ENCODE data around the gene MTHFD2L. TPM values are rescaled to one million over a fixed set of nuclear protein-coding genes. Genes with fewer than 3 reads are reported as not detected.

MTHFD2L gene
- total RNA-seq, 1 donor from 2014 or later, result 12.4 TPM

DNA sequence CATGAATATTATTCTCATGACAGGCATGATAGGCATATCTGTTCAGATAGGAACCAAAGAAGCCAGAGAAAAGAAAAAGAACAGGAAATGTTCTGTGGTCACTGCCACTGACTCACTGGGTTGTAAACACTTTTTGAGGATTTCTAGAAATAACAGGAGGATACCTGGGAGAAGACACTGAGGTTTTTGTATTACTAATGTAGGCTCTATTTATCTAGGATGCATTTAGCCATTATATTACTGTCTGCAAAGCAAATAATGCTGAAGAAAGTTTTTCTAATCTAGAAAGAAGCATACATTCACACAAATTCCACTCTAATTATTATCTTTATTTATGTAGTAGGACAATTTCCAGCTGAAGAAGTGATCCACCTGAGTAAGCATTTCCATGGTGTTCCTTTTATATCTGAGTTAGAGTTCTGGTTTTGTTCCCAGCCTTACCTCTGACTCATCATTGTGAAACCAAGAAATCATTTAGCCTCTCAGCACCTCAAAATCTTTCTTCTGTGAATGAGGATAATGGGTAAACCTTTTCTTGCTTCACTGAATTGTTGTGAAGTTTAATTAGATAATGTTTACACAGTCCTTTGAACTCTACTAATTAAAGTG is 110.2 kb downstream of the MTHFD2L start:
- FAIRE-seq (no peak), DNase-seq (ENCODE audit: low read depth) (peak; percentile 85)
- H3K4me1 Mint-ChIP-seq (ENCODE audit: low read depth, unreplicated experiment), result peaks cover 28% of the 10 kb centered on the region
- Histone ChIP-seq H3K4me3 (ENCODE audit: insufficient read depth, low read depth, low read length) (no peak overlapping the region), H3K4me2 (ENCODE audit: low read length) (peak overlapping the region; percentile 24), H4K20me1 (ENCODE audit: insufficient read depth, low read length) (no peaks in the 10 kb centered on the region), H2AFZ (ENCODE audit: low read depth, low read length) (no peak overlapping the region), H3K27me3 (ENCODE audit: insufficient read depth, low read length) (no peaks in the 10 kb centered on the region), H3K4me1 (ENCODE audit: insufficient read depth, low read length) (peaks cover 15% of the 10 kb centered on the region), H3K79me2 (ENCODE audit: insufficient read depth, low read length) (no peaks in the 10 kb centered on the region), H3K27ac (ENCODE audit: low read depth, low read length) (peak overlapping the region; percentile 35), H3K9me3 (ENCODE audit: insufficient read depth, low read depth, low read length) (no peaks in the 10 kb centered on the region), H3K36me3 (ENCODE audit: insufficient read depth, low read length) (no peaks in the 10 kb centered on the region), H3K9ac (ENCODE audit: low read length) (no peak overlapping the region)
- TF ChIP-seq, protein P1, sequence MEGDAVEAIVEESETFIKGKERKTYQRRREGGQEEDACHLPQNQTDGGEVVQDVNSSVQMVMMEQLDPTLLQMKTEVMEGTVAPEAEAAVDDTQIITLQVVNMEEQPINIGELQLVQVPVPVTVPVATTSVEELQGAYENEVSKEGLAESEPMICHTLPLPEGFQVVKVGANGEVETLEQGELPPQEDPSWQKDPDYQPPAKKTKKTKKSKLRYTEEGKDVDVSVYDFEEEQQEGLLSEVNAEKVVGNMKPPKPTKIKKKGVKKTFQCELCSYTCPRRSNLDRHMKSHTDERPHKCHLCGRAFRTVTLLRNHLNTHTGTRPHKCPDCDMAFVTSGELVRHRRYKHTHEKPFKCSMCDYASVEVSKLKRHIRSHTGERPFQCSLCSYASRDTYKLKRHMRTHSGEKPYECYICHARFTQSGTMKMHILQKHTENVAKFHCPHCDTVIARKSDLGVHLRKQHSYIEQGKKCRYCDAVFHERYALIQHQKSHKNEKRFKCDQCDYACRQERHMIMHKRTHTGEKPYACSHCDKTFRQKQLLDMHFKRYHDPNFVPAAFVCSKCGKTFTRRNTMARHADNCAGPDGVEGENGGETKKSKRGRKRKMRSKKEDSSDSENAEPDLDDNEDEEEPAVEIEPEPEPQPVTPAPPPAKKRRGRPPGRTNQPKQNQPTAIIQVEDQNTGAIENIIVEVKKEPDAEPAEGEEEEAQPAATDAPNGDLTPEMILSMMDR (IDR thresholded peaks at IDR 0.05; ENCODE audit: insufficient read depth, low read depth, low read length), result no peak
- TF ChIP-seq EZH2 (IDR thresholded peaks at IDR 0.05; ENCODE audit: insufficient read depth, low read length), result no peak
- peak overlapping the region; percentile 62 for H3K27ac Mint-ChIP-seq (ENCODE audit: unreplicated experiment)
- H3K36me3 Mint-ChIP-seq (ENCODE audit: low read depth, unreplicated experiment), result no peaks in the 10 kb centered on the region
- H3K27me3 Mint-ChIP-seq (ENCODE audit: low read depth, unreplicated experiment), result no peaks in the 10 kb centered on the region
- H3K4me3 Mint-ChIP-seq (ENCODE audit: unreplicated experiment), result no peak overlapping the region
- H3K9me3 Mint-ChIP-seq (ENCODE audit: unreplicated experiment), result peaks cover 2% of the 10 kb centered on the region

DNA sequence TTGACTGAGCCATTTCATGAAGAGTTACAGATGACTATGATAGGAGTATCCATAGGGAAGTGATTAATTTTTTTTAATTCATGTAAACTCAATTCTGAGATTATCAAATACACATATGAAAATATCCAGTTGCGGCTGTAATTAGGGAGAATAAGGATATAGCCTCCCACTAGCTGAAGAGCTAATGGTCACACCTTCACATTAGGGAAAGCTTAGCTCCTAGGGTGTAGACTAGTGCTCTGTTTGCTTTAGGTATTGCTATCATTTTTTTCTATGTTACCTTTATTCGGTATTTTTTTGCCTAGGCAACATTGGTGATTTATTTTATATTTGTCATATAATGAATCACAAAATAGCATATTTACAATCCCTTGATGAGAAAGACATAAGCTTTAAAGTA is 110.7 kb downstream of the MTHFD2L start:
- Mint-ChIP-seq H3K4me3 (ENCODE audit: unreplicated experiment) (no peak overlapping the region), H3K27ac (ENCODE audit: unreplicated experiment) (peak overlapping the region; percentile 62), H3K4me1 (ENCODE audit: low read depth, unreplicated experiment) (peaks cover 25% of the 10 kb centered on the region), H3K9me3 (ENCODE audit: unreplicated experiment) (peaks cover 2% of the 10 kb centered on the region), H3K27me3 (ENCODE audit: low read depth, unreplicated experiment) (no peaks in the 10 kb centered on the region), H3K36me3 (ENCODE audit: low read depth, unreplicated experiment) (no peaks in the 10 kb centered on the region)
- Histone ChIP-seq H3K4me2 (ENCODE audit: low read length) (peak overlapping the region; percentile 24), H3K27me3 (ENCODE audit: insufficient read depth, low read length) (no peaks in the 10 kb centered on the region), H3K27ac (ENCODE audit: low read depth, low read length) (peak overlapping the region; percentile 35), H2AFZ (ENCODE audit: low read depth, low read length) (no peak overlapping the region), H3K9ac (ENCODE audit: low read length) (no peak overlapping the region), H3K4me1 (ENCODE audit: insufficient read depth, low read length) (peaks cover 15% of the 10 kb centered on the region), H4K20me1 (ENCODE audit: insufficient read depth, low read length) (no peaks in the 10 kb centered on the region), H3K36me3 (ENCODE audit: insufficient read depth, low read length) (no peaks in the 10 kb centered on the region), H3K4me3 (ENCODE audit: insufficient read depth, low read depth, low read length) (no peak overlapping the region), H3K79me2 (ENCODE audit: insufficient read depth, low read length) (no peaks in the 10 kb centered on the region), H3K9me3 (ENCODE audit: insufficient read depth, low read depth, low read length) (no peaks in the 10 kb centered on the region)
- TF ChIP-seq EZH2 (IDR thresholded peaks at IDR 0.05; ENCODE audit: insufficient read depth, low read length), result no peak
- TF ChIP-seq, protein P1 (IDR thresholded peaks at IDR 0.05; ENCODE audit: insufficient read depth, low read depth, low read length), result no peak
- FAIRE-seq (no peak), DNase-seq (ENCODE audit: low read depth) (no peak)

DNA sequence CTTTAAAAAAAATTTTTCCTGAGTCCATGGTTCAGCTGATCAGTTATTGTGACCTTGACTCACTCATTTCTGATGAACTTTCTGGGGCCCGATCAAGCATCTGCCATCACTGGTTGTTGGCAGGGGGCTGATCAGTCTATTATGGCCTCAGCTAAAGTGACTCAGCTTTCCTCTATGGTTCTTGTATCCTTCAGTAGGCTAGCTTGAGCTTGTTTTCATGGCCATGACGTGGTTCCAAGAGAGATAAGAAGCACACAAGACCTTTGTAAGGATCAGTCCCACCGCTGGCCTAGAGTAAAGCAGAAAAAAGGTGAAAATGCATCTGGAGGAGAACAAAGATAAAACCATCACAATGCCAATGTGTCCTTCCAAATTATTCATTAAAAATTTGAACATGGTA is 120.6 kb downstream of the MTHFD2L start:
- H3K9me3 Mint-ChIP-seq (ENCODE audit: unreplicated experiment), result peaks cover 2% of the 10 kb centered on the region
- Histone ChIP-seq H3K9ac (ENCODE audit: low read length) (no peak overlapping the region), H4K20me1 (ENCODE audit: insufficient read depth, low read length) (no peaks in the 10 kb centered on the region), H3K27ac (ENCODE audit: low read depth, low read length) (no peak overlapping the region), H3K4me1 (ENCODE audit: insufficient read depth, low read length) (peaks cover 6% of the 10 kb centered on the region), H3K36me3 (ENCODE audit: insufficient read depth, low read length) (no peaks in the 10 kb centered on the region), H3K9me3 (ENCODE audit: insufficient read depth, low read depth, low read length) (no peaks in the 10 kb centered on the region), H3K27me3 (ENCODE audit: insufficient read depth, low read length) (no peaks in the 10 kb centered on the region), H3K4me3 (ENCODE audit: insufficient read depth, low read depth, low read length) (no peak overlapping the region), H3K4me2 (ENCODE audit: low read length) (no peak overlapping the region), H2AFZ (ENCODE audit: low read depth, low read length) (no peak overlapping the region), H3K79me2 (ENCODE audit: insufficient read depth, low read length) (no peaks in the 10 kb centered on the region)
- TF ChIP-seq, protein P1 (IDR thresholded peaks at IDR 0.05; ENCODE audit: insufficient read depth, low read depth, low read length), result no peak
- no peak for TF ChIP-seq EZH2 (IDR thresholded peaks at IDR 0.05; ENCODE audit: insufficient read depth, low read length)
- peaks cover 10% of the 10 kb centered on the region for H3K4me1 Mint-ChIP-seq (ENCODE audit: low read depth, unreplicated experiment)
- H3K27me3 Mint-ChIP-seq (ENCODE audit: low read depth, unreplicated experiment), result no peaks in the 10 kb centered on the region
- peaks cover 5% of the 10 kb centered on the region for H3K36me3 Mint-ChIP-seq (ENCODE audit: low read depth, unreplicated experiment)
- FAIRE-seq, result no peak
- no peak overlapping the region for H3K27ac Mint-ChIP-seq (ENCODE audit: unreplicated experiment)
- H3K4me3 Mint-ChIP-seq (ENCODE audit: unreplicated experiment), result no peak overlapping the region
- DNase-seq (ENCODE audit: low read depth), result no peak
